ENCODE data around the gene CCNB1IP1.
A peak's percentile ranks its signal among the peaks of the same experiment; 100 is the strongest.
"Not testable (repeated sequence)": the region's sequence is repeated elsewhere in the genome, so short reads cannot be mapped to it uniquely, and the experiment has no call there.

The CCNB1IP1 gene

DNA sequence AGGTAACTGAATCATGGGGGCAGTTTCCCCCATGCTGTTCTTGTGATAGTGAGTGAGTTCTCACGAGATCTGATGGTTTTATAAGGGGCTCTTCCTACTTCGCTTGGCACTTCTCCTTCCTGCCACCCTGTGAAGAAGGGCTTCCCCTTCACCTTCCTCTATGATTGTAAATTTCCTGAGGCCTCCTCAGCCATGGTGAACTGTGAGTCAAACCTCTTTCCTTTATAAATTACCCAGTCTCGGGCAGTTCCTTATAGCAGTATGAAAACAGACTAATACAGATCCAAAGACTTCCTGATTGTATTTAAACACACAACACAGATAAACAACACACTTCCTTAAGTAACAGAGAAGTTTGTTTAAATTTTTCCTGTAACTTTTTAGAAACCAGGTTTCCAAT, 25.4 kb upstream of the CCNB1IP1 start:
- H3K27me3 ChIP-seq (ENCODE audit: control insufficient read depth, insufficient read depth, low read length, poor library complexity, severe bottlenecking); H3K4me3 ChIP-seq (ENCODE audit: insufficient read depth, low read depth, low read length); H3K27ac ChIP-seq (ENCODE audit: insufficient read depth, low read depth, low read length, poor library complexity, severe bottlenecking); H3K9me3 ChIP-seq (ENCODE audit: control insufficient read depth, low read length); H3K4me1 ChIP-seq (ENCODE audit: control insufficient read depth, insufficient read depth, low read length): not testable (repeated sequence)
- 92 to 95% methylated on average over 3 of the region's 3 CpGs for WGBS, 2 experiments
- H3K36me3 ChIP-seq (ENCODE audit: control insufficient read depth, insufficient read depth, low read length) = peaks cover 42% of the 10 kb centered on the region

DNA sequence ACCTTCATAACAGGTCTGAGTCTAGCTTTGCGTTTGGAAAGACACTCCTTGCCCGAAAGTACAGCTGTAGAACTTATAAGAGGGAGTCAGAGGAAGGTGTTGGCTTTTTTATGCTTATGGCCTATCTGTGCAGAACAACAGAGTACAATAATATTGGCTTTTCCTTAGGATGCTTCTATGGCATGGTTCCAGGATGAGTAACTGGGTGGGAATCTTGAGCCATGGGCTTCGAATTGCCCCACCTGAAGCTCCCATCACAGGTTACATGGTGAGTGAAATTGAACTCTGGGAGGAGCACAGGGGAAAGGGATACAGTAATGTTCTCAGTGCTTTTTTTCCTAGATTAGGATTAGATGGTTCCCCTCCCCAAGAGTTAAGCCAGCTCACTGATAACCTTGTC, 23.3 kb upstream of the CCNB1IP1 start:
- WGBS, 2 experiments = 90 to 94% methylated on average over 3 of the region's 3 CpGs
- Histone ChIP-seq H3K36me3 (ENCODE audit: control insufficient read depth, insufficient read depth, low read length) (peaks cover 59% of the 10 kb centered on the region), H3K27ac (ENCODE audit: insufficient read depth, low read depth, low read length, poor library complexity, severe bottlenecking) (no peak overlapping the region), H3K4me1 (ENCODE audit: control insufficient read depth, insufficient read depth, low read length) (no peaks in the 10 kb centered on the region), H3K4me3 (ENCODE audit: insufficient read depth, low read depth, low read length) (no peak overlapping the region), H3K9me3 (ENCODE audit: control insufficient read depth, low read length) (no peaks in the 10 kb centered on the region), H3K27me3 (ENCODE audit: control insufficient read depth, insufficient read depth, low read length, poor library complexity, severe bottlenecking) (no peaks in the 10 kb centered on the region)

DNA sequence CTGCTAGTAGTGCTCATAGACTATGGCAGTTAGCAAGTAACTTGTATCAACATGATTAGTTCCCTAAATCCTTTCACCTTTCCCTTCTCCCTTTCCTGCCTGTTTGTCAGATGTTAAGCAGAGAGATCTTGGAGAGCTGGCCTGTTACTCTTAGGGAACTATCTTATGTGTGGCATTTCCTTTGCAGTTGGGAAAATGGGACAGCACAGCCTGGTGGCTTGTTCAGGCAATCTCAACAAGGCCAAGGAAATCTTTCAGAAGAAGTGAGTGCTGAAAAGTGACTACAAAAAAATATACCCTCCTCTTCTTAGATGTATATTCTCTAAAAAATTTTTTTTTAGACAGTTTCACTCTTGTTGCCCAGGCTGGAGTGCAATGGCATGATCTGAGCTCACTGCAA, 17.8 kb upstream of the CCNB1IP1 start:
- H3K4me1 ChIP-seq (ENCODE audit: control insufficient read depth, insufficient read depth, low read length) = no peaks in the 10 kb centered on the region
- no peaks in the 10 kb centered on the region for H3K9me3 ChIP-seq (ENCODE audit: control insufficient read depth, low read length)
- no peak overlapping the region for H3K27ac ChIP-seq (ENCODE audit: insufficient read depth, low read depth, low read length, poor library complexity, severe bottlenecking)
- no peaks in the 10 kb centered on the region for H3K27me3 ChIP-seq (ENCODE audit: control insufficient read depth, insufficient read depth, low read length, poor library complexity, severe bottlenecking)
- peaks cover 66% of the 10 kb centered on the region for H3K36me3 ChIP-seq (ENCODE audit: control insufficient read depth, insufficient read depth, low read length)
- no peak overlapping the region for H3K4me3 ChIP-seq (ENCODE audit: insufficient read depth, low read depth, low read length)

DNA sequence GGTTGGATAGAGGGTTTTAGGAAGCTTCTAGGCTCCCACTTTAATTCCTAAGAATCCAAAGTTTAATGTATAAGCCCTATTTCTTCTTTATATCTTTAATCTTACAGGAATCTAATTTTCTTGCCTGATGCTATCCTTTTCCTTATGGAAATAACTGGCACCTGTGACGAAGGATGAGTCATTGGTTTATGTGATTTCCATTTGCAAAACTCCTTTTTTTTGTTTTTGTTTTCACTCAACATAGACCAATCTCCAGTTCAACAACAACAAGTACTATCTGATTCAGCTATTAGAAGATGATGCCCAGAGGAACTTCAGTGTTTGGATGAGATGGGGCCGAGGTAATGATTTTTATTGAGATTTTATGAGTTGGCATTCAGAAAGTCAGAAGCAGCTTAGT, 17.2 kb upstream of the CCNB1IP1 start:
- H3K9me3 ChIP-seq (ENCODE audit: control insufficient read depth, low read length) = no peaks in the 10 kb centered on the region
- 88 to 99% methylated on average over 2 of the region's 2 CpGs for WGBS, 2 experiments
- H3K27me3 ChIP-seq (ENCODE audit: control insufficient read depth, insufficient read depth, low read length, poor library complexity, severe bottlenecking) = no peaks in the 10 kb centered on the region
- no peaks in the 10 kb centered on the region for H3K4me1 ChIP-seq (ENCODE audit: control insufficient read depth, insufficient read depth, low read length)
- no peak overlapping the region for H3K27ac ChIP-seq (ENCODE audit: insufficient read depth, low read depth, low read length, poor library complexity, severe bottlenecking)
- H3K36me3 ChIP-seq (ENCODE audit: control insufficient read depth, insufficient read depth, low read length) = peaks cover 67% of the 10 kb centered on the region
- no peak overlapping the region for H3K4me3 ChIP-seq (ENCODE audit: insufficient read depth, low read depth, low read length)

DNA sequence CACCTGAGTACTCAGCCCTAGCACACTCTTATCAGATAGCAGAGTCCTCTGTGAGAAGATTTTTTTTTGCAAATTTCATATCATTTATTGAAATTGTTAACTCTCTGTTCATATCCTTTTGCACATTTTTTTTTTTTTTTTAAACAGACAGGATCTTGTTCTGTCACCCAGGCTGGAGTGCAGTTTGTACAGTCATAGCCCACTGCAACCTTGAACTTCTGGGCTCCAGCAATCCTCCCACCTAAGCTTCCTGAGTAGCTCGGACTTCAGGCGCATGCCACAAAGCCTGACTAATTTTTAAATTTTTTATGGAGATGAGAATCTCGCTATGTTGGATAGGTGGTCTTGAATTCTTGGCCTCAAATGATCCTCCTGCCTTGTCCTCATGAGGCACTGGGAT, 14.7 kb upstream of the CCNB1IP1 start:
- Histone ChIP-seq H3K9me3 (ENCODE audit: control insufficient read depth, low read length) (no peaks in the 10 kb centered on the region), H3K4me1 (ENCODE audit: control insufficient read depth, insufficient read depth, low read length) (no peaks in the 10 kb centered on the region), H3K27me3 (ENCODE audit: control insufficient read depth, insufficient read depth, low read length, poor library complexity, severe bottlenecking) (no peaks in the 10 kb centered on the region), H3K27ac (ENCODE audit: insufficient read depth, low read depth, low read length, poor library complexity, severe bottlenecking) (no peak overlapping the region), H3K4me3 (ENCODE audit: insufficient read depth, low read depth, low read length) (no peak overlapping the region), H3K36me3 (ENCODE audit: control insufficient read depth, insufficient read depth, low read length) (peaks cover 47% of the 10 kb centered on the region)
- 91 to 98% methylated on average over 3 of the region's 3 CpGs for WGBS, 2 experiments

DNA sequence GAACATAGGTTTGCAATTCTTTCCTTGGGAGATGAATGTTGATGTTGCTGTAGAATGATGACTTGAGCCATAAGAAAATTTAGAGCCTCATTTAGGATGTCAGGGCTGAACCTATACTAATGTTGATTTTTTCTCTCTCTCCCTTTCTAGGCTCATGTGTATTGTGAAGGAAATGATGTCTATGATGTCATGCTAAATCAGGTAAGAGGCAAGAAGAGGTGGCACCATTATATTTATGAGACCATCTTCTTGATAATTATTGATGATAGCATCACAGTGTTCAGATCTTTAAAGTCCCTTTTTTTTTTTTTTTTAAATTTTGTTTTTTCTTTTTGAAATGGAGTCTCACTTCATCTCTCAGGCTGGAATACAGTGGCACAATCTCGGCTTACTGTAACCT, 13.6 kb upstream of the CCNB1IP1 start:
- Histone ChIP-seq H3K4me1 (ENCODE audit: control insufficient read depth, insufficient read depth, low read length) (no peaks in the 10 kb centered on the region), H3K4me3 (ENCODE audit: insufficient read depth, low read depth, low read length) (no peak overlapping the region), H3K9me3 (ENCODE audit: control insufficient read depth, low read length) (no peaks in the 10 kb centered on the region), H3K27me3 (ENCODE audit: control insufficient read depth, insufficient read depth, low read length, poor library complexity, severe bottlenecking) (no peaks in the 10 kb centered on the region), H3K27ac (ENCODE audit: insufficient read depth, low read depth, low read length, poor library complexity, severe bottlenecking) (no peak overlapping the region), H3K36me3 (ENCODE audit: control insufficient read depth, insufficient read depth, low read length) (peaks cover 39% of the 10 kb centered on the region)
- 88 to 98% methylated on average over 1 of the region's 1 CpG for WGBS, 2 experiments

GRCh38 chr14:20345366-20345765, 12.3 kb upstream of the CCNB1IP1 start:
- no peak overlapping the region for H3K27ac ChIP-seq (ENCODE audit: insufficient read depth, low read depth, low read length, poor library complexity, severe bottlenecking)
- H3K9me3 ChIP-seq (ENCODE audit: control insufficient read depth, low read length) = no peaks in the 10 kb centered on the region
- peaks cover 31% of the 10 kb centered on the region for H3K36me3 ChIP-seq (ENCODE audit: control insufficient read depth, insufficient read depth, low read length)
- H3K4me1 ChIP-seq (ENCODE audit: control insufficient read depth, insufficient read depth, low read length) = no peaks in the 10 kb centered on the region
- no peaks in the 10 kb centered on the region for H3K27me3 ChIP-seq (ENCODE audit: control insufficient read depth, insufficient read depth, low read length, poor library complexity, severe bottlenecking)
- 100% methylated on average over 1 of the region's 1 CpG for WGBS, 2 experiments
- no peak overlapping the region for H3K4me3 ChIP-seq (ENCODE audit: insufficient read depth, low read depth, low read length)

DNA sequence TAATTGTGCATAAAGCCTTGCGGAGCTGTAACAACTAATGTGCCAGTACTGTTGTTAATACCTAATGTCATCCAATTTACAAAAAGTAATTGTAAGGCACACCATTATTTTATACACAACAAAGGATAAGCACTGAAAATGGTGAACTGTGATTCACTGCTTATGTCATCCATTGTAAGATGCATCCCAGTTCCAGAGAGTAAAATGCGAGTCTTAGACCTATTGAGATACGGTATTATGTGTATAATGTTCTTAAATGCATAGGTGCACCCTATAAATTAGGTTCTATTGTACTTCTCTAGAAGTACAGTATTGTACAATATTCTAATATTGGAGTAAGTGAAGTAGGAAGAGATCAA, 10.8 kb upstream of the CCNB1IP1 start:
- 8 to 11% methylated on average over 1 to 3 of the region's 3 CpGs for WGBS, 2 experiments
- no peaks in the 10 kb centered on the region for H3K27me3 ChIP-seq (ENCODE audit: control insufficient read depth, insufficient read depth, low read length, poor library complexity, severe bottlenecking)
- H3K36me3 ChIP-seq (ENCODE audit: control insufficient read depth, insufficient read depth, low read length) = peaks cover 24% of the 10 kb centered on the region
- H3K27ac ChIP-seq (ENCODE audit: insufficient read depth, low read depth, low read length, poor library complexity, severe bottlenecking) = peak overlapping the region; percentile 61
- H3K9me3 ChIP-seq (ENCODE audit: control insufficient read depth, low read length) = no peaks in the 10 kb centered on the region
- no peaks in the 10 kb centered on the region for H3K4me1 ChIP-seq (ENCODE audit: control insufficient read depth, insufficient read depth, low read length)
- H3K4me3 ChIP-seq (ENCODE audit: insufficient read depth, low read depth, low read length) = peak overlapping the region; percentile 91

- no peaks in the 10 kb centered on the region for H3K9me3 ChIP-seq (ENCODE audit: control insufficient read depth, low read length)
- peaks cover 22% of the 10 kb centered on the region for H3K36me3 ChIP-seq (ENCODE audit: control insufficient read depth, insufficient read depth, low read length)
- H3K27ac ChIP-seq (ENCODE audit: insufficient read depth, low read depth, low read length, poor library complexity, severe bottlenecking) = peak within 1 kb of the TSS; percentile 91
- H3K4me3 ChIP-seq (ENCODE audit: insufficient read depth, low read depth, low read length) = peak within 1 kb of the TSS; percentile 91
- no peaks in the 10 kb centered on the region for H3K27me3 ChIP-seq (ENCODE audit: control insufficient read depth, insufficient read depth, low read length, poor library complexity, severe bottlenecking)
- WGBS, 2 experiments = 0% methylated on average over 49 to 50 of the region's 50 CpGs
- H3K4me1 ChIP-seq (ENCODE audit: control insufficient read depth, insufficient read depth, low read length) = no peaks in the 10 kb centered on the region
Measured at GRCh38 chr14:20343092-20343861, 10.2 kb upstream of the CCNB1IP1 start, which contains the start of gene PARP2. PARP2 (plus strand) TSS chr14:20343635; CDS start chr14:20343642, 7 bp downstream.

DNA sequence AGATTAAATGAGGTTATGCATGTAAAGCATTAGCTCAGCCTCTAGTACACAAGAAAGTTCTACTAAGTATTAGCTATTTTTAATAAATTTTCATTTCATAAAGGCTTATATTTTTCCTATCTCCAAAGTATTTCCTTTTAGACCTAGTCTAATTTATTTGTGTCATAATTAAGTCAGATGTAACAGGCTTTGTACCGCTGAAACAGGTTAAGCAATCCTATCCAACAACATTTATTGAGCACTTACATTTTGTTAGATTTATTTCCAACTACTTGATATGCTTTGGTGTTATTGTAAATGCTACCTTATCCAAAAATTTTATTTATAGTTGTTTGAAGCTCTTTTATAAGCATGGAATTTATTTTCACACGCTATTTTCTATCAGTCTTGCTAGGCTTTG, 8.6 kb upstream of the CCNB1IP1 start:
- Histone ChIP-seq H3K27ac (ENCODE audit: insufficient read depth, low read depth, low read length, poor library complexity, severe bottlenecking) (no peak overlapping the region), H3K4me3 (ENCODE audit: insufficient read depth, low read depth, low read length) (peak overlapping the region; percentile 47), H3K27me3 (ENCODE audit: control insufficient read depth, insufficient read depth, low read length, poor library complexity, severe bottlenecking) (no peaks in the 10 kb centered on the region), H3K4me1 (ENCODE audit: control insufficient read depth, insufficient read depth, low read length) (no peaks in the 10 kb centered on the region), H3K36me3 (ENCODE audit: control insufficient read depth, insufficient read depth, low read length) (peaks cover 14% of the 10 kb centered on the region), H3K9me3 (ENCODE audit: control insufficient read depth, low read length) (no peaks in the 10 kb centered on the region)
- WGBS, 2 experiments = 80% methylated on average over 1 of the region's 2 CpGs; no CpG with 5 or more reads in 1 of the 2 experiments
